NCI-H524 (cell line): ENCODE measurements around the gene OGFOD2.
A peak's percentile ranks its signal among the peaks of the same experiment; 100 is the strongest.

Experiments
- DNase-seq, 2 experiments: peaks; one replicate each; lab custom pipeline; 2025; lab: John Stamatoyannopoulos, UW

Gene OGFOD2

DNA sequence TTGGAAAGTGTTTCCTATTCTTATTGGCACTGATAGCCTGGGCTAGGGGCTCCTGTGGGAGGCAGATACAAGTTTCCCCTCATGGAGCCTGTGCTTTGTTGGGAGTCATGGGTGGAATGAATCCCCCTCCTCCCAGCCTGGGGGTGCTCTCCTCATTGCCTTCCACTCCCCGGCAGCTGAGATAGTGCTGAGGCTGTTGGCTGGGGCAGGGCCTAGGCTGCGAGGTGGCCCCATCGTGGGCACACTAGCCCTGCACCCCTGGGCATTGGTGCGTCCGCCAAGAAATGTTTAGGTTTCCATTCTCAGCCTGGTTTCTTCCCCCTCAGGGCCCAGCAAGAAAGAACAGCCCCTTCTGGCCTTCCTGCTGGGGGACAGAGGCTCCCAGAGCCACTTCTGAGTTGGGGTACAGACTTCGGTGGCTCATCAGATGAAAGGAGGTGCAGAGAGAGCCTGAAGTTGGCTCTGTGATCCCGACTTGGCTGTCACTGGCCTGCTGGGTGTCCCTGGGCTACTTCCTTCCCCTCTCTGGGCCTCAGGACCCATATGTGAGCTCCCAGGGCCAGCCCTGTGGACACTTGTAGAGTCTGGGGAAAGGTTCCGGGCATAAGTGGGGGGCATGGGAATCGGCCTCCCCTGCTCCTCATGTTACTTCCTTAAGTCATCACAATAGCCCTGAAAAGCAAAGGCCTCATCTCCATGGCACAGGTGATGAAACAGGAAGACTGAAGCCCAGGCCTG, 2.8 kb downstream of the OGFOD2 start:
- no peak for DNase-seq

DNA sequence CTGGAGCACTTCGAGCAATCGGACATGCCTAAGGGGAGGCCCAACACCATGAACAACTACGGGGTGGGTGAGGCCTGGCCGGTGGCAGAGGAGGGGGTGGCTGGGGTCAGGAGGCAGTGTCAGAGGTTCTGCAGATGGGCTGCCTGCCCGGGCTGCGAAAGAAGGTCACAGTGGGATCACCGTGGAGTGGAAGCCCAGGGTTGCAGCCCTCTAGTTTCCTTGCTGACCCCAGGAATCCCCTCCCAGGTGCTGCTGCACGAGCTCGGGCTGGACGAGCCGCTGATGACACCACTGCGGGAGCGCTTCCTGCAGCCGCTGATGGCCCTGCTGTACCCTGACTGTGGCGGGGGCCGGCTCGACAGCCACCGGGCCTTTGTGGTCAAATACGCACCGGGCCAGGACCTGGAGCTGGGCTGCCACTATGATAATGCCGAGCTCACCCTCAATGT, 3.5 kb downstream of the OGFOD2 start:
- no peak for DNase-seq

DNA sequence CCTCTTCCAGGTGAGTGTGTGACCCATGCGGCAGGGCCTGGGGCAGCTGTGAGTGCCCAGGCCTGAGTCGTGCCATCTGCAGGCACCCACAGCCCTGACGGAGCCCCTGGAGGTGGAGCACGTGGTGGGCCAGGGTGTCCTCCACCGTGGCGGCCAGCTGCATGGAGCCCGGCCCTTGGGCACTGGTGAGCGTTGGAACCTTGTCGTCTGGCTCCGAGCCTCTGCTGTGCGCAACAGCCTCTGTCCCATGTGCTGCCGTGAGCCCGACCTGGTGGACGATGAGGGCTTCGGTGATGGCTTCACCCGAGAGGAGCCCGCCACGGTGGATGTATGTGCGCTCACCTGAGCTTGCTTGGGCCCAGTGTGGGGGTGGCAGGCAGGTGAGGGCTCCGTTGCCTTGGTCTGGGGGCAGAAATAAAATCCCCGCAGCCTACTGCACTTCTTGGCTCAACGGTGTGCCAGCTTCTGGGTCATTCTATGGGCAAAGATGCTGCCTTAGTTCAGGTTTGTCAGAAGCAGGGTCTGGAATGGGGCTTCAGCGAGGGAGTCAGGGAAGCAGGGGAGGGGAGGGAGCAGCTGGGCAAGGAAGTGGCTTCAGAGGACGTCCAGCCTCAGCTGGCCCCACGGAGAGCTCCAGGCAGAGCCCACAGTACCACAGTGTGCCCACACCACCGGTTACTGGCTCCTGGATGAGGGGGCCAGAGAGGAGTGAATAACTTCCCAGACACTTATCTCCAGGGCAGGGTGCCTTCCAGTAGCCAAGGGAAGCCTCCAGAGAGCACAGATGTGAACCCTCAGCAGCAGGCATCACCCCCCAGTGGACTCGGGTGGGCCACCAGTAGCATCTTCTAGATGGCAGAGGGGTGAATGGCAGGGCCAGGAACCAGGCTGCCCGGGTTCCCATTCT, 4.2 kb downstream of the OGFOD2 start:
- DNase-seq, result no peak

DNA sequence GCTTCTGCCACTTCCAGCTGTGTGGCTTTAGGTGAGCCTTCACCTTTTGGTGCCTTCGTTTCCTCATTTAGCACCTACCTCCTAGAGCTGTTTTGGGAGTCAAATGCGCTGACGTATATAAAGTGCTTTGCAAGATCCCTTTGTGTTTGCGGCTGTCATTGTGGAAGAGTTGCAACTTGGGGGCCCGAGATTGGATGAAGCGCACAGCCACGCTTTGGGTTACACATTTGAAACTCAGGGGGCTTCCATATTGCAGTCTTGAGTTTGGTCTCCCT, 4.8 kb downstream of the OGFOD2 start:
- DNase-seq, result no peak

DNA sequence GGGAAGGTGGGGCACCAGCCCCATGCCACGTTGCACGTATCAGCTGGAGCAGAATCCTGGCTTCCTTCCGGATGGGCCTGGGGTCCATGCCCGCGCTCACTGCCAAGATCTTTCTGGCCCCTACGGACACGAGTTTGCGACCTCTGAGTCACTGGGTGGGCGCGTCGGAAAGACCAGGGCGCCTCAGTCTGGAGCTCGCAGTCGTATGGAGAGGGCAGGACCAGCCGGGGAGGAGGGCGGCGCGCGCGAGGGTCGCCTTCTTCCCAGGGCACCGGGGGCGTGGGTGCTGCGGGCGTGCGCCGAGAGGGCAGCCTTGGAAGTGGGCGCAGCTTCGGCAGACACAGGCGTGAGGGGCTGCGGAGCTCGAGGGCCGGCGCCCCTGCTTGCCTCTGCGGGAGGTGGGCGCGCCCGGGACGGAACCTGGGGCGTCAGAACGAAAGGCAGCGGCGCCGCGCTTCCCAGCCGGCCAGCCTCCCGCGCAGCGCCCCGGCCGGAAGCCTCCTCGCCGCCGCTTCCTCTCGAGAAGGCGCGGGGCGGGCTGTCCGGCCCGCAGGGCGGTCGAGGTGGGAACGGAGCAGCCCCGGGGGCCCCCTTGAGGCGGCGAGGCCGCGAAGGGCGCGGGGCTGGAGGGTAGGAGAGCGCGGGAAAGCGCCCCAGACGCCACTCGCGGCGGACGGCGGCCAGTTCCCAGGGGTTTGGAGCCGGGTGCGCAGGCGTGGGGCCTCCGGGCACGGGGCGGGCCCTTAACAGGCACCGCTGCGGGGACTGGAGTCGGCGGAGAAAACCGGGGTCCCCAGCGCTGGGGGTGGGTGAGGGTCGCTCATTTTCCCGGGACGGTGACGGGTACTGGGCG, 5.4 kb downstream of the OGFOD2 start, which contains the start of gene ARL6IP4:
ARL6IP4 (plus strand) TSS at position 499 of the 853 bp plus-strand sequence. CDS start 459 bp downstream, outside the sequence.
- peak; percentile 17 to 43 for DNase-seq

DNA sequence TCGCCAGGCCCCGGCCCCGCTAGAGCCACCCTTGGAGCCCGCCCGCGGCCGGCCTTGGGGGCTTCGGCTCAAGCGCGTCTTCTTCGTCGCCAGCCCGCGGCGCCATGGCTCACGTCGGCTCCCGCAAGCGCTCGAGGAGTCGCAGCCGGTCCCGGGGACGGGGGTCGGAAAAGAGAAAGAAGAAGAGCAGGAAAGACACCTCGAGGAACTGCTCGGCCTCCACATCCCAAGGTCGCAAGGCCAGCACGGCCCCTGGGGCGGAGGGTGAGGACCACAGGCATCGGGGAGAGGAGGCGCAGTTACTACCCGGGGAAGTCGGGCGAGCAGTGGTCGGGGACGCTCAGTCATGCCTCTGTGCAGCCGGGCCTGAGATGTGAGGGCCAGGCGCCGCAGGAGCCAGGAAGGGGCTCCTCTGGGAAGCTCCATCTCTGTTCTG, 6.0 kb downstream of the OGFOD2 start:
- DNase-seq, result no peak

DNA sequence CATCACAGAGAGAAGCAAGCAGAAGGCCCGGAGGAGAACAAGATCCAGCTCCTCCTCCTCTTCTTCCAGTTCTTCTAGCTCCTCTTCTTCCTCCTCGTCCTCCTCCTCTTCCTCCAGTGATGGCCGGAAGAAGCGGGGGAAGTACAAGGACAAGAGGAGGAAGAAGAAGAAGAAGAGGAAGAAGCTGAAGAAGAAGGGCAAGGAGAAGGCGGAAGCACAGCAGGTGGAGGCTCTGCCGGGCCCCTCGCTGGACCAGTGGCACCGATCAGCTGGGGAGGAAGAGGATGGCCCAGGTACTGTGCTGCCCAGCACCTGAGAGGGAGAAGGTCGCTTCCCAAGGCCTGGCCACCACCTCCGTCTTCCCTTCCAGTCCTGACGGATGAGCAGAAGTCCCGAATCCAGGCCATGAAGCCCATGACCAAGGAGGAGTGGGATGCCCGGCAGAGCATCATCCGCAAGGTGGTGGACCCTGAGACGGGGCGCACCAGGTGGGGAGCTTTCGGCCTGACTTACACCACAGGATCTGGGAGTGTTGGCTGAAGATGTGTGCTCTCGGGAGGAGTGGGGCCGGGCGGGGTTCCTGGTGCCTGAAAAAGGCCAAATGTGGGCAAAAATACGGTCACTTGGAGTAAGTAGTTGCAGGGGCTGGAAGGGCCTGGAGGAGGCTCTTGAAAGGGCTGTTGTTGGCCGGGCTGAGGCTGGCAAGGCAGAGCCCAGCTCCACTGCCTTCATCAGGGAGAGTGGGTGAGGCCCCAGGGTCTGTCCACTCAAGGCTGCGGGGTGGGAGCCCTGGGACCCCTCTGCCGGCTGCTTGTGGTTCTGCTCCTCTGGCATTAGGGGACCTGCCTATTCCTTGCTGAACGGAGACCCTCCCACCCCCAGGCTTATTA, 6.8 kb downstream of the OGFOD2 start:
- no peak for DNase-seq

DNA sequence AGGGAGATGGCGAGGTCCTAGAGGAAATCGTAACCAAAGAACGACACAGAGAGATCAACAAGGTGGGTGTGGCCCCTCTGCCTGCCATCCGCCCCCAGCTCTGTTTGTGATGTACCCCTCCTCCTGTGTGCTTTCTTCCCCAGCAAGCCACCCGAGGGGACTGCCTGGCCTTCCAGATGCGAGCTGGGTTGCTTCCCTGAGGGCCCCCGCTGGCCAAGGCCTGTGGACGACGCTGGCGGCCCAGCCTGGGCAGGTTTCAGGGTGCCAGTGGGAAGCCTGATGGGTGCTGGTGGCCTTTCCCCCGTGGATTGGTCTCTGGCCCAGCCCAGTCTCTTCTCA, 7.4 kb downstream of the OGFOD2 start:
- no peak for DNase-seq

DNA sequence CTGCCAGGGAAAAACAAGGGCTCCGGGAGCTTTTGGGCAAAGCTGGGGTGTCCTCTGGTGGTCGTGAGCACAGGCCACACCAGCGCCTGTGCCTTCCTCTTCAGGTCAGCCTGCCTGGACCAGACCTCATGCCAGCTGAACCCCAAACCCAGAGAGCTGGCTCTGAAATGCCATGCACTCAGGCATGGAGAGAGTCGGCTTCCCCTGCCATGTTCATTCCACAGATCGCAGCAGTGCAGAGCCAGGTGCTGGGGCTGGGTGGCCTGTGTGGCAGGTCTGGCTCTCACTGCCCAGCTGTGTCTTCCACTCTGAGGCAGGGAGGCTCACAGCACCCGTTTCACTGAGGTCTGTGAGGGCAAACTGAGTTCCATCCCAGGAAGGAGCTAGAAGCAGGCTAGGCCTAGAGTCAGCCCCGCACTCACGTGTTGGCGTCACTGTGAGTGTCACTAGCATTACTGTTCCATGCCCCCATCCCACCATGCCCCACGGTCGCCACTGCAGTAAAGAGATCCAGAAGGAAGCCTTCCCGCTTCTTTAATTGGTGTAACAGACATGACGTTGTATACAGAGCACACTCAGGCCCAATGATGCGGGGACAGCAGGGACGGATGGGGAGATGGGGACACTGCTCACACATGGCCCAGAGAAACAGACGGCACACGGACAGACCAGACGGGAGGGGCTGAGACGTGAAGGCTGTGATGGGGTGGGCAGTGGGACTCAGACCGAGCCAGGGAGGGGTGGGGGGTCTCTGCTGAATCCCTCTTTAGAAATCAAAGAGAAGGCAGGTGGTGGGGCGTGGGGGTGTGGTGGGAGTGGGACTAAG, 8.1 kb downstream of the OGFOD2 start:
- no peak for DNase-seq

DNA sequence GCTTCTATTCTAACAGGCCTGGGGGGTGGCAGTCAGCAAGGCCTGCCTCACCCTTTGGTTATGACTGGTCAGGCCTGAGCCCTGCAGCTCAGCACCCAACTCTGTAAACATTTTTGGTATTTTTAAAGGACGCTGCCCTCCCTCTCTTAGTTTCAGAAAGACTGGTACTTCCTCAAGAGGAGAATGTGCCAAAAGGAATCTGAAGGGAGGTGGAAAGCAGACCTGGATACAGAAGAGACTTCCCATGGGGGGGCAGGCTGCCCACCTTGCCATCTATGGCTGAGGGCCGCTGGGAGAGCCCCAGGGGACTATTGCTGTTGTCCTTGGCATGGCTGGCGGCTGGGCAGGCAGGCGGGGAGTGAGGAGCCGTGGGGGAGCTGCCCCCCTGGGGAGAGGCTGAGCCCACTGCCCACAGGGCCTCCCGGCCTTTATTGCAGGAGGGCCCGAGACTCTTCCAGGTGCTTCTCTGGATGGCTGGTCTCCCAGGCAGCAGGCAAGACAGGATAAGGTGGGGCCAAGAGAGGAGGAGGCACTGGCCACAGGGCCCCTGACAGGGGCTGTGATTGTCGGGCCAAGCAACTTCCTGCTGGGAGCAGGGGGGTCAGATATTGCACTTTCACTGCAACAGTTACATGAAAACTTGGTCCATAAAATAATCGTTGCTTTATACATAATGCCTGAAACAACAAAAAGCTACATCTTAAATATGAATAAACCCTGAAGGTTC, 8.9 kb downstream of the OGFOD2 start:
- no peak for DNase-seq

DNA sequence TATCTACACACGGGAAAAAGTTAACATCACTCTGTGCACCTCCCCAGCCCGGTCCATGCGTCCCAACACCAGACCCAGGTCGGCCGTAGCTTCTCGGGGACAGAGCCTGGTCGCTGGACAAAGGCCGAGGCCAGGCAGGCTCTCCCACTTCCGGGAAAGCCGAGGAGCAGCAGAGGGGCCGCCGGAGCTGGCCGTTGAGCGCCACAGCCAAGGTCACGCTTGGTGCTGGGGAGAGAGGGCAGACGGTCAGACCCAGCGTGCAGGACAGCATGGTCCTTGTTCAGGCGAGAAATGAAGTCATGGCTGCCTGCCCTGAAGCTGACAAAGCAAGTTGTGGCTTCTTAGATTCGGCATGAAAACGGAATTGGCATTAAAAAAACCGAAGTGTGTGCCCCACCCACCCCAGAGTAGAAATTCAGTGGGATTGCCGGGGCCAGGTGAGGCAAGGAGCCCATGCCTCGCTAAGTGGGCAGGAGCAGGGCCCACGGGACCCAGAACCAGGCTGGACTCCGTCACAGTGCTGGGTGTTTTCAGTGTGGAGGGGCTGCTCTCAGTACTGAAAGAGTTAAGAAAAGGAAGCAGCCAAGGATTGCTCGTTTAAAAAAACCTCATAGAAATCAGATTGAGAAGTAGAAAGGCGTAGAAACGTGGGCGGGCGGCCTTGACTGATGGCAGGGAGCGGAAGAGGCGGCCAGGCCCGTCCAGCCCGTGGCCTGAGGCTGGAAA, 9.7 kb downstream of the OGFOD2 start:
- no peak for DNase-seq

DNA sequence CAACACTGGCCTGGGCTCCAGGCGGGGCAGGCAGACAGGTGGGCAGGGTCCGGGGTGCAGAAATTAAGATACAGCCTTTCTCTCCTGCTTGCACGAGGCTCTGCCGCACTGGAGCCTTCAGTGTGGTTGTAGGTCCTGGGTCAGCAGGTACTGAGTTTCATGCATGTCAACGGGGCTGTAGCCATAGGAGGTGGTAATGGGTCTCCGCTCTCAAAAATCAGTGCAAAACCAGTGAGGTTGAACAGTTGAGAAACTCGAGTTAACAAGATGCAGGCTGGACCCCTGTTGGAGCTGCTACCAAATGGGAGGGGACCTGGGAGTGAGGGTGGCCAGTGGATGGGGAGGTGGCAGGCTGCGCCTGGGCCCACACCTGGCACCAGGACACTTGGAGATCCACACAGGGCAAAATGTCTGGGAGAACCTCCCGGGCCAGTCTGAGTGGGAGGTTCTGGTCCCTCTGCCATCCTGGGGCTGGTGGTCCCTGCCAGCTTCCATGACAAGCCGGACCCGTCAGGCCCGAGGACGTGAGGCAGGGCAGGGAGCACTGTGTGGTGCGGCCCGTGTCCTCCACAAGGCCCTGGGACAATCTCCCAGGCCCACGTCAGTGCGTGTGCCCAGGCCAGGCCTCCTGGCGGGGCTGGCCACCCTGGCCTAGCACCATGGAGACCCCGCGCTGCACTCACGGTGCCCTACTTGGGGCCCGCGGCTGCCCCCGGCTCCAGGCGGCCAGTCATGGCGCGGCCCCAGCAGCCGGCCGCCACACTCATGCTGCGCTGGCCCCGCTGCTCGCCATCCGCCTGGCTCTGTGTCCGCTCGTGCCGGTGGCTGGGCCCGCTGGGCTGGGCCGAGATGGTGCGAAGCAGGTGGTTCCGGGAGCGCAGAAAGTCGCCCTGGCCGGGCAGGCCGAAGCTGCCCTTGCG, 10.6 kb downstream of the OGFOD2 start:
- no peak for DNase-seq

DNA sequence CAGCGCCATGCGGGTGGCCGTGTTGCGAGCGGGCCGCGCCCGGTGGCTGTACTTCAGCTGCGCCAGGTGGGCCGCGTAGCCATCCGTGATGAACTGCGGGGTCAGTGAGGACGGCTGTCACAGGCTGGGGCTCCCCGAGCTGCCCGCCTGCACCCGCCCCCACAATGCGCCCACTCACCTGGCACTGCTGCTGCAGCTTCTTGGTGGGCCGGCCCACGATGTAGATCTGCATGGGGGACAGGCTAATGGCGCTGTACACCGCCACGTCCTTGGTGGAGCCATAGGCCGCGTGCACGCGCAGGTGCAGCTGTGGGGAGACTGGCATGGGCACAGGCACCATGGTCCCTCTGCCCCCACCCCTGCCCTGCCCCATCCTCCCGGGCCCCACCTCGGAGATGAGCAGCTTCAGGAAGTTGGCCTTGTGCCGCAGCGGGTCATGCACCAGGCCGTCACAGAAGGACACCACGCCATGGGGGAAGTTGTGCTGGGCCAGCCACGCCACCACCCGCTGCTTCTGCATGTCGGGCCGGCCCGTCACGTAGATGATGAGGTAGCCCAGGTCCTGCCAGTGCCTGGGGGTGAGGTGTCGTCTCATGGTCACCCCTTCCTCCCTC, 11.3 kb downstream of the OGFOD2 start:
- no peak for DNase-seq

DNA sequence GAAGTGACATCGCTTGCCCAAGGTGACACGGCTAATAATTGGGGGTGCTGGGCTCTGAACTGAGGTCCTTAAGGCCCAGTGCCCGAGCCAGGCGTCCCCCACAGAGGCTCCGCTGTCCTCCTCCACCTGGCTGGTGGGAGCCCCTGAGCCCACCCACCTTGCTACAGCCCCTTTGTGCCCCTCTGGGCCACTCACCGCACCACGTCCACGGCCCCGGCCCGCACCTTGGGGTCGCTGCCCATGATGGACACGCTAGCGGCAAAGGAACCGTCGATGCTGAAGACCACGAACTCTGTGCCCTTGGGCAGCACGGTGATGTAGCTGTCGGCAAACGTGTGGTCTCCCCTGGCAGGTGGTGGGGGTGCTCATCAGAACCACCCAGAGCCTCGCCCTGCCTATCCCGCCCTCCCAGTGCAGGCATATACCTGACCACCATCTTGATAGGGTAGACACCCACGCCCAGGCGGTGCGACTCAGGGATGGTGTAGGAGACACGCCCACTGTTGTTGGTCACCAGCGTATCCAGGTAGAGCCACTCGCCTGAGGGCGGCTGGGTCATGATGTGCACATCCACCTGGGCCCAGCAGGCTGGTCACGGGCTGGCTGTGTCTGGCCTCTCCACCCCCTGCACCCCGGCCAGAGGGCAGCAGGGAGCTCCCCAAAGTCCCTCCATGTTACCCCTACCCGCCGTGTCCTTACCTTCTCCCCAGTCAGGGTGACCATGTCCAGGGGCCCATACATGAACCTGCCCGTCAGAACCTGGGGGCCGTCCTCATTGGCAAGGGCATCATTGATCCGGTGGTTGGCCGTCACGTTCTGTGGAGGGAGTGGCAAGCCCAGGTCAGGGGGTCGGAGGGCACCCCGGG, 12.3 kb downstream of the OGFOD2 start:
- no peak for DNase-seq

DNA sequence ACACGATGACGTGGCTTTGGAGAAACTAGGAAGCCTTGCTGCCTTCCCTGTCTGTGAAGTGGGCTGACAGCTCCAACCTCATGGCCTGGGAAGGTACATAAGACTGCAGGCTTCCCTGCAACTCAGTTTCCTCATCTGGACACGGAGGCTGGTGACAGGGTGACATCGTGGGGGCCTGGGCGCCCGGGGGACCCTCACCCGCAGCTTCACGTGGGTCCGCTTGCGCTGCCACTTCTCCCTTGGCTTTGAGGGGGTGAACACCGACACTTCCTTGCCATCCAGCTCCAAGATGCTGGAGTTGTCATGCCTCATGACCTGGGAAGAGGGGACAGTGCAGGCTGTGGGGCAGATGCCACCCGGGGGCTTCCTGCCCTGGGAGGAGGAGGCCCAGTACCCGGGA, 13.0 kb downstream of the OGFOD2 start:
- no peak for DNase-seq

DNA sequence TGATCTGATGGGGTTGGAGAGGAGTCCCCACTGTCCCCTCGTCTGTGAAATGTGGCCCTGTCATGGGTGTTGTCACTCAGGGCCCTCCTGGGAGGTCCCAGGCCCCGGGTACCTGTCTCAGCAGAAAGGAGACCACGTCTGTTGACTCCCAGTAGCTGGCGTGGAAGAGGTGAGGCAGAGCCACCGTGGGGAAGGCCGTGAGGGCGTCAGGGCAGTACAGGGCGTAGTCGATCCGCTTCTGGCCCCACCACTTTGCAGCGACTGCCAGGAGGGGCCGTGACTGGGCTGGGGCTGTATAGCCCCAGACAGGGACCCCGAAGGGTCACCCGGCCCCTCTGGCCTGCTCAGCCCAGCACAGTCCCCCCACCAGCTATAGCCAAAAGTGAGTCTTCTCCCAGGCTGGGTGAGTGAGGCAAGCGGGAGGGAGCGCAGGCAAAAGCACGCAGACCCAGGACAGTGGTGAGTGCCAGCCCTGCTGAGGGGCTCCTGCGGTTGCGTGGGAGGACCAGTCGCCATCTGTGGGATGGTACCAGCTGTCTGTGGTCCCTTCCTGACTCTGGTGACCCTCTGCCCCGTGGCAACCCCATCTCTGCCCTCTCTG, 13.7 kb downstream of the OGFOD2 start:
- no peak for DNase-seq
